B cell (primary cell): ENCODE results near the gene C10orf53.

Experiments used
- EZH2 ChIP-seq: IDR thresholded peaks from 2 replicates; pipeline ENCODE4 v1.6.1; 2012; ENCODE audit warnings: borderline replicate concordance, low read depth, mild to moderate bottlenecking, moderate library complexity, low read length; ENCODE audit not compliant: insufficient read depth, poor library complexity, severe bottlenecking
- TF ChIP-seq, protein P1 (sequence below): fragments of 200-600 bp; IDR thresholded peaks from one replicate; pipeline ENCODE4 v1.8.0; 2022; ENCODE audit warnings: antibody characterized with exemption, mild to moderate bottlenecking

DNA sequence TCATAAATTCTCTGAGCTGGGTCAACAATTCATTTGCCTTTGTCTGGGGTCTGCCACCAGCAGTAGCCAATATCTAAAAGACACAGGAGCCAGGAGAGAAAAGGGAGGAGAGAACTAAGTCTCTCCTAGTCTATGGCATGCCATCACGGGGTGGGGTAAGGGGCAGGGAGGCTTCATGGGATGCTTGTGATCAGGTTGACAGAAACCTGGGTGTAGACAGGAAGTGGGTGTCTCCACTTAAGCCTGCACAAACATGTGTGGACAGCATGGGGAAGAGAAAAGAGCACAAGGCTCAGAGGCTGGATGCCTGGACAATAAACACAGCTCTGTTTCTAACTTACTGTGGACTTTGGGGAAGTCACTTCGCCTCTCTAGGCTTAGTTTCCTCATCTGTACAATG lies 11.5 kb upstream of the C10orf53 start:
- TF ChIP-seq, protein P1, sequence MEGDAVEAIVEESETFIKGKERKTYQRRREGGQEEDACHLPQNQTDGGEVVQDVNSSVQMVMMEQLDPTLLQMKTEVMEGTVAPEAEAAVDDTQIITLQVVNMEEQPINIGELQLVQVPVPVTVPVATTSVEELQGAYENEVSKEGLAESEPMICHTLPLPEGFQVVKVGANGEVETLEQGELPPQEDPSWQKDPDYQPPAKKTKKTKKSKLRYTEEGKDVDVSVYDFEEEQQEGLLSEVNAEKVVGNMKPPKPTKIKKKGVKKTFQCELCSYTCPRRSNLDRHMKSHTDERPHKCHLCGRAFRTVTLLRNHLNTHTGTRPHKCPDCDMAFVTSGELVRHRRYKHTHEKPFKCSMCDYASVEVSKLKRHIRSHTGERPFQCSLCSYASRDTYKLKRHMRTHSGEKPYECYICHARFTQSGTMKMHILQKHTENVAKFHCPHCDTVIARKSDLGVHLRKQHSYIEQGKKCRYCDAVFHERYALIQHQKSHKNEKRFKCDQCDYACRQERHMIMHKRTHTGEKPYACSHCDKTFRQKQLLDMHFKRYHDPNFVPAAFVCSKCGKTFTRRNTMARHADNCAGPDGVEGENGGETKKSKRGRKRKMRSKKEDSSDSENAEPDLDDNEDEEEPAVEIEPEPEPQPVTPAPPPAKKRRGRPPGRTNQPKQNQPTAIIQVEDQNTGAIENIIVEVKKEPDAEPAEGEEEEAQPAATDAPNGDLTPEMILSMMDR: no peak
- no peak for TF ChIP-seq EZH2
